Measurements from ENCODE around the gene TCIRG1.

Gene TCIRG1

DNA sequence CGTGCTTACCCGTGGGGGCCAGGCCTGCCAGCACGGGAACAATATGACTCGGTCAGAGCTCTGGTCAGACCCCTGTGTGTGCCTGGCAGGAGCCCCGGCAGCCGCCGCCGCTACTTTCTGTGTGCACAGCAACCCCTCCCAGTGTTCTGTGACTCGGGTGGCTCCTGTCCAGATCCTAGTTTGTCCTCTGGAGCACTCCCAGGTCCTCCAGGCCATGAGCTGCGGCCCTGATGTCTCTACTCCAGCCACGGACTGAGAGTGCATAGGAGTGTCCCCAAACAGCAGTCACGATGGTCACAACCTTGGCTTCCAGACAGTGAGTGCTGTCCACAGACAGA is 5.1 kb upstream of the TCIRG1 start:
- H4K20me1 ChIP-seq (ENCODE audit: low read depth, low read length): no peaks in the 10 kb centered on the region
- H3F3A ChIP-seq (ENCODE audit: insufficient read depth): no peaks in the 10 kb centered on the region; the same call in 1 of the 2 replicates
- no peak overlapping the region for H3K9ac ChIP-seq (ENCODE audit: low read length)
- no peaks in the 10 kb centered on the region for H3K27me3 ChIP-seq (ENCODE audit: low read length)
- TF ChIP-seq, protein P1, sequence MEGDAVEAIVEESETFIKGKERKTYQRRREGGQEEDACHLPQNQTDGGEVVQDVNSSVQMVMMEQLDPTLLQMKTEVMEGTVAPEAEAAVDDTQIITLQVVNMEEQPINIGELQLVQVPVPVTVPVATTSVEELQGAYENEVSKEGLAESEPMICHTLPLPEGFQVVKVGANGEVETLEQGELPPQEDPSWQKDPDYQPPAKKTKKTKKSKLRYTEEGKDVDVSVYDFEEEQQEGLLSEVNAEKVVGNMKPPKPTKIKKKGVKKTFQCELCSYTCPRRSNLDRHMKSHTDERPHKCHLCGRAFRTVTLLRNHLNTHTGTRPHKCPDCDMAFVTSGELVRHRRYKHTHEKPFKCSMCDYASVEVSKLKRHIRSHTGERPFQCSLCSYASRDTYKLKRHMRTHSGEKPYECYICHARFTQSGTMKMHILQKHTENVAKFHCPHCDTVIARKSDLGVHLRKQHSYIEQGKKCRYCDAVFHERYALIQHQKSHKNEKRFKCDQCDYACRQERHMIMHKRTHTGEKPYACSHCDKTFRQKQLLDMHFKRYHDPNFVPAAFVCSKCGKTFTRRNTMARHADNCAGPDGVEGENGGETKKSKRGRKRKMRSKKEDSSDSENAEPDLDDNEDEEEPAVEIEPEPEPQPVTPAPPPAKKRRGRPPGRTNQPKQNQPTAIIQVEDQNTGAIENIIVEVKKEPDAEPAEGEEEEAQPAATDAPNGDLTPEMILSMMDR (IDR thresholded peaks at IDR 0.05; ENCODE audit: insufficient read depth, low read length, poor library complexity, severe bottlenecking): no peak
- TF ChIP-seq EZH2phosphoT487 (conservative IDR thresholded peaks at IDR 0.05; ENCODE audit: low read length): no peak
- no peak overlapping the region for H2AFZ ChIP-seq (ENCODE audit: low read depth, low read length, severe bottlenecking)
- H3K79me2 ChIP-seq (ENCODE audit: insufficient read depth, low read length): peaks cover 19% of the 10 kb centered on the region
- no peak overlapping the region for H3K4me3 ChIP-seq (ENCODE audit: insufficient read depth, low read length, poor library complexity, severe bottlenecking)
- H3K36me3 ChIP-seq (ENCODE audit: low read length): no peaks in the 10 kb centered on the region
- no peaks in the 10 kb centered on the region for H3K9me2 ChIP-seq (replicated peaks; ENCODE audit: insufficient read depth, low read length)
- H3K27ac ChIP-seq (ENCODE audit: low read depth, low read length): no peak overlapping the region
- no peak overlapping the region for H3K4me2 ChIP-seq (ENCODE audit: low read depth, low read length, poor library complexity, severe bottlenecking)
- H3K9me3 ChIP-seq (ENCODE audit: insufficient read depth, low read length): no peaks in the 10 kb centered on the region

DNA sequence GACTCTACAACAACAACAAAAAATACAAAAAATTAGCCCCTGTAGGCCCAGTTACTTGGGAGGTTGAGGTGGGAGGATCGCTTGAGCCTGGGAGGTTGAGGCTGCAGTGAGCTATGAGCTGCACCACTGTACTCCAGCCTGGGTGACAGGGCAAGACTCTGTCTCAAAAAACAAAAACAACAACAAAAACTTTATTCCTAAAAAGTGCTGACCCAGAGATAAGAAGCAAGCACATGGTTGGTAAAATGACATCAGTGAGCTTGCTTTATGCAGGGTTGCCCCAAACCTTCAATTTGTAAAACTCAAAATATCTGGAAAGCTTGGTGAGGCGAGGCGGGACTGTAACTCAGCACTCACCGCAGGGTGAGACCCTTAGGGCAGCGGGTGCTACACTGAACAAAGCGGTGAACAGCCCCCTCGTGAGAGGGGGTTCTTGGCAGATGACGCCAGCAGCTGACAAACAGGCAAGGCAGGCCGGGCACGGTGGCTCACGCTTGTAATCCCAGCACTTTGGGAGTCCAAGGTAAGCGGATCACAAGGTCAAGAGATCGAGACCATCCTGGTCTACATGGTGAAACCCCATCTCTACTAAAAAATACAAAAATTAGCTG is 3.5 kb upstream of the TCIRG1 start:
- H3K36me3 ChIP-seq (ENCODE audit: low read length): no peaks in the 10 kb centered on the region
- H3K9me2 ChIP-seq (replicated peaks; ENCODE audit: insufficient read depth, low read length): no peaks in the 10 kb centered on the region
- no peak overlapping the region for H2AFZ ChIP-seq (ENCODE audit: low read depth, low read length, severe bottlenecking)
- no peaks in the 10 kb centered on the region; the same call in 1 of the 2 replicates for H3F3A ChIP-seq (ENCODE audit: insufficient read depth)
- TF ChIP-seq EZH2phosphoT487 (conservative IDR thresholded peaks at IDR 0.05; ENCODE audit: low read length): no peak
- TF ChIP-seq, protein P1 (IDR thresholded peaks at IDR 0.05; ENCODE audit: insufficient read depth, low read length, poor library complexity, severe bottlenecking): no peak
- H3K4me2 ChIP-seq (ENCODE audit: low read depth, low read length, poor library complexity, severe bottlenecking): no peak overlapping the region
- H3K79me2 ChIP-seq (ENCODE audit: insufficient read depth, low read length): peaks cover 33% of the 10 kb centered on the region
- H3K9ac ChIP-seq (ENCODE audit: low read length): no peak overlapping the region
- H3K27me3 ChIP-seq (ENCODE audit: low read length): no peaks in the 10 kb centered on the region
- no peak overlapping the region for H3K27ac ChIP-seq (ENCODE audit: low read depth, low read length)
- H3K4me3 ChIP-seq (ENCODE audit: insufficient read depth, low read length, poor library complexity, severe bottlenecking): no peak overlapping the region
- no peaks in the 10 kb centered on the region for H3K9me3 ChIP-seq (ENCODE audit: insufficient read depth, low read length)
- H4K20me1 ChIP-seq (ENCODE audit: low read depth, low read length): no peaks in the 10 kb centered on the region

DNA sequence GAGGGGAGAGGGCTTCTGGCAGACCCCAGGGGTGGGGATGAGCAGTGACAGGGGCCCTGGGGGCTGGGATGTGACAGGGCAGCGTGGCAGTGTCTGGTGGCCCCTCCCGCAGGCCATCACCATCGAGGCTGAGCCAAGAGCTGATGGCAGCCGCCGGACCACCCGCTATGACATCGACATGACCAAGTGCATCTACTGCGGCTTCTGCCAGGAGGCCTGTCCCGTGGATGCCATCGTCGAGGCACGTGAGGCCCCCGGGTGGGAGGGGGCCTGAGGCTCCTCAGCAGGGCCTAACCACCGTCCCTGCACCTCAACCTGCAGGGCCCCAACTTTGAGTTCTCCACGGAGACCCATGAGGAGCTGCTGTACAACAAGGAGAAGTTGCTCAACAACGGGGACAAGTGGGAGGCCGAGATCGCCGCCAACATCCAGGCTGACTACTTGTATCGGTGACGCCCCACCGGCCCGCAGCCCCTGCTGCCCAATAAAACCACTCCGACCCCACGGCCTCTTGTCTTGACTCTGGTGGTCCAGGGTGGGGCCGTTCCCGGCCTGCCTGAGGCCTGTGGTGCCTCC is 2.6 kb upstream of the TCIRG1 start:
- Histone ChIP-seq H3K4me3 (ENCODE audit: insufficient read depth, low read length, poor library complexity, severe bottlenecking) (no peak overlapping the region), H3K36me3 (ENCODE audit: low read length) (no peaks in the 10 kb centered on the region), H3K9ac (ENCODE audit: low read length) (no peak overlapping the region), H3K79me2 (ENCODE audit: insufficient read depth, low read length) (peaks cover 36% of the 10 kb centered on the region), H3K9me2 (replicated peaks; ENCODE audit: insufficient read depth, low read length) (no peaks in the 10 kb centered on the region), H4K20me1 (ENCODE audit: low read depth, low read length) (no peaks in the 10 kb centered on the region), H3K9me3 (ENCODE audit: insufficient read depth, low read length) (no peaks in the 10 kb centered on the region), H3K4me2 (ENCODE audit: low read depth, low read length, poor library complexity, severe bottlenecking) (no peak overlapping the region), H2AFZ (ENCODE audit: low read depth, low read length, severe bottlenecking) (no peak overlapping the region), H3F3A (ENCODE audit: insufficient read depth) (no peaks in the 10 kb centered on the region; the same call in 1 of the 2 replicates), H3K27ac (ENCODE audit: low read depth, low read length) (no peak overlapping the region), H3K27me3 (ENCODE audit: low read length) (no peaks in the 10 kb centered on the region)
- no peak for TF ChIP-seq EZH2phosphoT487 (conservative IDR thresholded peaks at IDR 0.05; ENCODE audit: low read length)
- TF ChIP-seq, protein P1 (IDR thresholded peaks at IDR 0.05; ENCODE audit: insufficient read depth, low read length, poor library complexity, severe bottlenecking): no peak

All from SU-DHL-6 (cell line).